NB4 (cell line): ENCODE measurements around the gene AUTS2.

Source experiments
- DNase-seq: peaks from one replicate; pipeline ENCODE4 v3.0.0; 2010; ENCODE audit warnings: low read depth
- H3K4me3 ChIP-seq: one replicate; pipeline ENCODE4 v1.5.1; 2011; ENCODE audit warnings: mild to moderate bottlenecking, low read depth, low read length, moderate library complexity
- CTCF ChIP-seq: IDR thresholded peaks from one replicate; pipeline ENCODE4 v1.5.1; 2012; ENCODE audit warnings: low read depth, low read length
- MAX ChIP-seq: IDR thresholded peaks from 2 replicates; pipeline ENCODE4 v1.6.1; 2011; ENCODE audit warnings: low read depth, low read length
- MYC ChIP-seq: IDR thresholded peaks from 2 replicates; pipeline ENCODE4 v1.6.1; 2011; ENCODE audit warnings: low read depth, low read length
- POLR2A ChIP-seq: IDR thresholded peaks from 2 replicates; pipeline ENCODE4 v1.6.1; 2011; ENCODE audit warnings: mild to moderate bottlenecking; ENCODE audit not compliant: insufficient read length; ENCODE audit errors: extremely low read depth

The AUTS2 gene

GRCh38 chr7:70032649-70033048 is 434.4 kb downstream of the AUTS2 start:
- TF ChIP-seq CTCF (no peak), POLR2A (no peak), MYC (no peak), MAX (no peak)
- DNase-seq: no peak
- no peak overlapping the region for H3K4me3 ChIP-seq

- peak; percentile 36 for DNase-seq
- no peak overlapping the region for H3K4me3 ChIP-seq
- TF ChIP-seq MAX (no peak), MYC (no peak), CTCF (no peak), POLR2A (no peak)
Observed at GRCh38 chr7:70033226-70033625, 435.0 kb downstream of the AUTS2 start.

- no peak for TF ChIP-seq CTCF
- TF ChIP-seq MAX: no peak
- TF ChIP-seq POLR2A: no peak
- no peak for TF ChIP-seq MYC
- no peak overlapping the region for H3K4me3 ChIP-seq
- DNase-seq: no peak
Observed at GRCh38 chr7:70034999-70035398, 436.7 kb downstream of the AUTS2 start.

- no peak for DNase-seq
- no peak overlapping the region for H3K4me3 ChIP-seq
- TF ChIP-seq MYC (no peak), CTCF (no peak), MAX (no peak), POLR2A (no peak)
Observed at GRCh38 chr7:70035519-70035918, 437.2 kb downstream of the AUTS2 start.

- no peak overlapping the region for H3K4me3 ChIP-seq
- DNase-seq: no peak
- TF ChIP-seq POLR2A (no peak), CTCF (no peak), MYC (no peak), MAX (no peak)
Observed at GRCh38 chr7:70035955-70036354, 437.7 kb downstream of the AUTS2 start.

GRCh38 chr7:70036695-70037094 is 438.4 kb downstream of the AUTS2 start:
- TF ChIP-seq CTCF (no peak), MAX (no peak), POLR2A (no peak), MYC (no peak)

More at GRCh38 chr7:70036695-70037094, 438.4 kb downstream of the AUTS2 start:
- DNase-seq: no peak
- H3K4me3 ChIP-seq: no peak overlapping the region
